HL-60 (cell line): ENCODE measurements around the gene AVPR2.
A peak's percentile ranks its signal among the peaks of the same experiment; 100 is the strongest.

Experiments used
- DNase-seq, 2 experiments: peaks; one replicate each; pipeline ENCODE4 v3.0.0-alpha.2; 2010 to 2020; ENCODE audit warnings: low read depth in 1 of 2, low spot score in 1 of 2
- H3K27ac ChIP-seq: fragments of 250-450 bp; sonication (Bioruptor Pico); replicated peaks from 2 replicates; pipeline ENCODE4 v1.5.1; 2020; ENCODE audit warnings: mild to moderate bottlenecking, moderate library complexity
- H3K27me3 ChIP-seq: fragments of 250-450 bp; sonication (Bioruptor Pico); 2 replicates; pipeline ENCODE4 v1.5.1; 2021; ENCODE audit warnings: mild to moderate bottlenecking, moderate library complexity; ENCODE audit not compliant: insufficient read depth, poor library complexity, severe bottlenecking
- H3K4me3 ChIP-seq: replicated peaks from 2 replicates; pipeline ENCODE4 v1.5.1; 2011; ENCODE audit warnings: mild to moderate bottlenecking, control low read depth, low read length; ENCODE audit not compliant: insufficient read depth
- CTCF ChIP-seq: IDR thresholded peaks from one replicate; pipeline ENCODE4 v1.5.1; 2011; ENCODE audit warnings: low read length, control low read depth, inconsistent platforms; ENCODE audit not compliant: insufficient read depth
- GABPA ChIP-seq: IDR thresholded peaks from 2 replicates; pipeline ENCODE4 v1.6.1; 2012; ENCODE audit warnings: low read depth
- POLR2AphosphoS5 ChIP-seq: IDR thresholded peaks from 2 replicates; pipeline ENCODE4 v1.6.1; 2012; ENCODE audit warnings: low read depth
- REST ChIP-seq: IDR thresholded peaks from 2 replicates; pipeline ENCODE4 v1.6.1; 2012; ENCODE audit warnings: low read depth; ENCODE audit not compliant: insufficient replicate concordance
- SPI1 ChIP-seq: IDR thresholded peaks from 2 replicates; pipeline ENCODE4 v1.6.1; 2012; ENCODE audit warnings: low read depth, mild to moderate bottlenecking, borderline replicate concordance

Gene AVPR2

DNA sequence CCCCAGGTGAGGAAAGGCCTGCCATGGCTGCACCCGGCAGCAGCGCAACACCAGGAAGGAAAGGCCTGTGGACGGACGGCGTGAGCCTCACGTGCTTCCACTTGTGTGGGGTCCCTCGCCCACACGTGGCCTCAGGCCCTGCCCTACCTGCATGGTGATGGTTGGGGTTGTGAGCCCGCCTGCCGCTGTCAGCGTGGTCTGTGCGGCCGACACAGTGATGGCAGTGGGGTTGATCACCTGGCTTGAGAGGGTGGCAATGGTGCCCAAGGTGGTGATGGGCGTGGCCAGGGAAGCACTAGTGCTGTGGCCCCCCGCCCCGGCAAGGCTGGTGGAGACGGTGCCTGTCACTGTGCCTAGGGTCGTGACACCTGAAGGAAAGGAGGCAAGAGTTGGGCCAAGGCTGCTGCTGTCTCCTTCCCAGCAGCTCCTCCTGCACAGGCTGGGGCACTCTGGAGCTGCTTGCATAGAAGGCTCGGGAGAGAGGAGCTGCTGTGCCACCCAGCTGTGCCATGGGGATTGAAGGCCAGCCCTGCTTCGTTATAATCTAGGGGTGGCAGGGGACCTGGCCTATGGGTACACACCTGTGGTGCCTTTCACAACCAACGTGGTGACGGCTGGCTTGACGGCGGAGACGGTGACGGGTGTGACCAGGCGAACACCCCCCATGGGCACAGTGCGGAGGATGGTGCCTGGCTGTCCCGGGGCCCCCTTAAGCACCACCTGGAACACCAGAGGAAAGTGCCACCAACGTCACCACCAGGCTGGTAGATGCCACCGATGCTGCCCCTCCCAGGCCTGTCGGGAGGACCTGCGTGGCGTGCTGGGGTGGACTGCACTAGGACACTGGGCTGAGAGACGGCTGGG lies 51.8 kb downstream of the AVPR2 start:
- Histone ChIP-seq H3K27ac (no peak overlapping the region), H3K27me3 (no peaks in the 10 kb centered on the region), H3K4me3 (no peak overlapping the region)
- TF ChIP-seq GABPA (no peak), CTCF (no peak), SPI1 (no peak), REST (no peak), POLR2AphosphoS5 (peak; percentile 65; the same call in 1 of the 2 replicates)
- DNase-seq = no peak
